ENCODE measurements around the gene SRRT.

DNA sequence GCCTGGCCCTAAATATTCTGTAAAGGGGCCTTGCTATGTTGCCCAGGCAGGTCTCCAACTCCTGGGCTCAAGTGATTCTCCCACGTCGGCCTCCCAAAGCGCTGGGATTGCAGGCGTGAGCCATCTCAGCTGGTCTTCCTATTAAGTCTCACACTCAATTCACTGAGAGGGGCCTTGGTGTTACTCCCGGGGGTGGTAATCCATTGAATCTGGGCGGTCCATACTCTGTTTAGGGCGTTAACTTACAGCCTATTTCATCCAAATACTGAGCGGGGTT, 665 bp upstream of the SRRT start:
- TF ChIP-seq, protein P1, sequence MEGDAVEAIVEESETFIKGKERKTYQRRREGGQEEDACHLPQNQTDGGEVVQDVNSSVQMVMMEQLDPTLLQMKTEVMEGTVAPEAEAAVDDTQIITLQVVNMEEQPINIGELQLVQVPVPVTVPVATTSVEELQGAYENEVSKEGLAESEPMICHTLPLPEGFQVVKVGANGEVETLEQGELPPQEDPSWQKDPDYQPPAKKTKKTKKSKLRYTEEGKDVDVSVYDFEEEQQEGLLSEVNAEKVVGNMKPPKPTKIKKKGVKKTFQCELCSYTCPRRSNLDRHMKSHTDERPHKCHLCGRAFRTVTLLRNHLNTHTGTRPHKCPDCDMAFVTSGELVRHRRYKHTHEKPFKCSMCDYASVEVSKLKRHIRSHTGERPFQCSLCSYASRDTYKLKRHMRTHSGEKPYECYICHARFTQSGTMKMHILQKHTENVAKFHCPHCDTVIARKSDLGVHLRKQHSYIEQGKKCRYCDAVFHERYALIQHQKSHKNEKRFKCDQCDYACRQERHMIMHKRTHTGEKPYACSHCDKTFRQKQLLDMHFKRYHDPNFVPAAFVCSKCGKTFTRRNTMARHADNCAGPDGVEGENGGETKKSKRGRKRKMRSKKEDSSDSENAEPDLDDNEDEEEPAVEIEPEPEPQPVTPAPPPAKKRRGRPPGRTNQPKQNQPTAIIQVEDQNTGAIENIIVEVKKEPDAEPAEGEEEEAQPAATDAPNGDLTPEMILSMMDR (conservative IDR thresholded peaks at IDR 0.05 in 1 of 2, IDR thresholded peaks at IDR 0.05 in 1 of 2; ENCODE audit: low read depth in 1 of 2, low read length in 2 of 2) = no peak
- no peak for TF ChIP-seq EZH2 (IDR thresholded peaks at IDR 0.05; ENCODE audit: low read length, missing control alignments)

All from fibroblast of lung (primary cell).